Esophagus muscularis mucosa (tissue), 4 donors: ENCODE data around the gene SS18L1. TPM values are rescaled to one million over a fixed set of nuclear protein-coding genes. Genes with fewer than 3 reads are reported as not detected.

ENCODE experiments used
- DNase-seq: peaks from one replicate; pipeline ENCODE4 v3.0.0-alpha.2; 2017; ENCODE audit errors: extremely low spot score
- H3K27ac ChIP-seq, 4 donors: fragments of 200-600 bp; sonication (generic); replicated peaks in 1 of 4; 1 replicate in 3 of 4; 2 replicates in 1 of 4; pipeline ENCODE4 v1.5.1; 2016 to 2019; ENCODE audit warnings: mild to moderate bottlenecking in 1 of 4
- H3K27me3 ChIP-seq, 4 donors: fragments of 200-600 bp; sonication (generic); one replicate each; pipeline versions ENCODE4 v1.5.1 to v1.6.0; 2016 to 2019
- H3K36me3 ChIP-seq, 4 donors: fragments of 200-600 bp; sonication (generic); one replicate each; pipeline ENCODE4 v1.5.1; 2016 to 2019
- H3K4me1 ChIP-seq, 4 donors: fragments of 200-600 bp; sonication (generic); one replicate each; pipeline ENCODE4 v1.5.1; 2016 to 2019
- H3K4me3 ChIP-seq, 4 donors: fragments of 200-600 bp; sonication (generic); 1 replicate in 2 of 4; 2 replicates in 2 of 4; pipeline ENCODE4 v1.5.1; 2016 to 2019; ENCODE audit warnings: mild to moderate bottlenecking in 4 of 4, moderate library complexity in 1 of 4
- H3K9me3 ChIP-seq, 4 donors: fragments of 200-600 bp; sonication (generic); 1 replicate in 3 of 4; 2 replicates in 1 of 4; pipeline ENCODE4 v1.5.1; 2016 to 2019
- EP300 ChIP-seq: sonication (generic); formaldehyde crosslinking; IDR thresholded peaks from one replicate; pipeline ENCODE4 v1.6.1; 2017; ENCODE audit warnings: antibody characterized with exemption
- POLR2A ChIP-seq: fragments of 450-650 bp; IDR thresholded peaks from one replicate; pipeline ENCODE4 v1.6.1; 2017; ENCODE audit warnings: antibody characterized with exemption, moderate library complexity, mild to moderate bottlenecking, low read depth
- POLR2AphosphoS5 ChIP-seq, 2 donors: sonication (generic); formaldehyde crosslinking; IDR thresholded peaks; one replicate each; pipeline ENCODE4 v1.6.1; 2017; ENCODE audit warnings: antibody characterized with exemption in 2 of 2
- WGBS: methylation state at CpG from one replicate; pipeline ENCODE4 v1.1.5; 2018; 5-methylcytosine and 5-hydroxymethylcytosine counted together
- intact Hi-C: fragments of 100-400 bp; cut with DNase I; formaldehyde crosslinking; loops from one replicate; pipeline ENCODE4 v1.15.1; 2023
- total RNA-seq, 4 donors: library from RNA; depleted of rRNA; stranded (reverse); fragments of >200 nt; gene quantifications; one replicate each; pipeline versions ENCODE4 v1.1.0 to v1.2.1, GENCODE V29; 2016
- TF ChIP-seq, protein P1 (sequence below), 3 experiments: fragments of 200-600 bp in 2 of 3; fragments of 450-650 bp in 1 of 3; sonication (generic) in 2 of 3; IDR thresholded peaks; one replicate each; pipeline ENCODE4 v1.5.1; 2017 to 2019; ENCODE audit warnings: antibody characterized with exemption in 3 of 3, mild to moderate bottlenecking in 2 of 3, moderate library complexity in 1 of 3

The SS18L1 gene
- total RNA-seq, 4 donors from 2014 or later, result 9.1 to 13.3 (median 10.8) TPM

GRCh38 chr20:62103508-62104233, 39.9 kb upstream of the SS18L1 start:
- H3K9me3 ChIP-seq, result peaks cover 0 to 54% (median 40%) of the 10 kb centered on the region in 4 donors
- peaks cover 0 to 36% (median 0%) of the 10 kb centered on the region in 4 donors for H3K27me3 ChIP-seq
- 77% methylated on average over 21 of the region's 21 CpGs for WGBS
- TF ChIP-seq POLR2A (no peak), EP300 (no peak), POLR2AphosphoS5 (IDR thresholded peaks at IDR 0.05) (no peak)
- TF ChIP-seq, protein P1, sequence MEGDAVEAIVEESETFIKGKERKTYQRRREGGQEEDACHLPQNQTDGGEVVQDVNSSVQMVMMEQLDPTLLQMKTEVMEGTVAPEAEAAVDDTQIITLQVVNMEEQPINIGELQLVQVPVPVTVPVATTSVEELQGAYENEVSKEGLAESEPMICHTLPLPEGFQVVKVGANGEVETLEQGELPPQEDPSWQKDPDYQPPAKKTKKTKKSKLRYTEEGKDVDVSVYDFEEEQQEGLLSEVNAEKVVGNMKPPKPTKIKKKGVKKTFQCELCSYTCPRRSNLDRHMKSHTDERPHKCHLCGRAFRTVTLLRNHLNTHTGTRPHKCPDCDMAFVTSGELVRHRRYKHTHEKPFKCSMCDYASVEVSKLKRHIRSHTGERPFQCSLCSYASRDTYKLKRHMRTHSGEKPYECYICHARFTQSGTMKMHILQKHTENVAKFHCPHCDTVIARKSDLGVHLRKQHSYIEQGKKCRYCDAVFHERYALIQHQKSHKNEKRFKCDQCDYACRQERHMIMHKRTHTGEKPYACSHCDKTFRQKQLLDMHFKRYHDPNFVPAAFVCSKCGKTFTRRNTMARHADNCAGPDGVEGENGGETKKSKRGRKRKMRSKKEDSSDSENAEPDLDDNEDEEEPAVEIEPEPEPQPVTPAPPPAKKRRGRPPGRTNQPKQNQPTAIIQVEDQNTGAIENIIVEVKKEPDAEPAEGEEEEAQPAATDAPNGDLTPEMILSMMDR (IDR thresholded peaks at IDR 0.05), result no peak
- H3K4me3 ChIP-seq, result no peak overlapping the region
- no peak for DNase-seq
- H3K27ac ChIP-seq, result no peak overlapping the region
- H3K36me3 ChIP-seq, result no peaks in the 10 kb centered on the region
- intact Hi-C loops, result no loop called here
- no peaks in the 10 kb centered on the region for H3K4me1 ChIP-seq

GRCh38 chr20:62104234-62104789, 39.3 kb upstream of the SS18L1 start:
- TF ChIP-seq, protein P1 (IDR thresholded peaks at IDR 0.05), result no peak
- TF ChIP-seq POLR2A, result no peak
- TF ChIP-seq EP300, result no peak
- TF ChIP-seq POLR2AphosphoS5 (IDR thresholded peaks at IDR 0.05), result no peak
- WGBS, result 41% methylated on average over 10 of the region's 15 CpGs
- no peak for DNase-seq
- no peak overlapping the region for H3K27ac ChIP-seq
- no peaks in the 10 kb centered on the region for H3K36me3 ChIP-seq
- peaks cover 5 to 60% (median 47%) of the 10 kb centered on the region in 4 donors for H3K9me3 ChIP-seq
- H3K4me3 ChIP-seq, result no peak overlapping the region
- H3K27me3 ChIP-seq, result peaks cover 0 to 36% (median 0%) of the 10 kb centered on the region in 4 donors
- H3K4me1 ChIP-seq, result no peaks in the 10 kb centered on the region
- intact Hi-C loops, result no loop called here

- no peak for DNase-seq
- TF ChIP-seq POLR2A (no peak), EP300 (no peak), POLR2AphosphoS5 (IDR thresholded peaks at IDR 0.05) (no peak)
- TF ChIP-seq, protein P1 (IDR thresholded peaks at IDR 0.05), result no peak
- peaks cover 0 to 36% (median 0%) of the 10 kb centered on the region in 4 donors for H3K27me3 ChIP-seq
- no peak overlapping the region for H3K4me3 ChIP-seq
- H3K36me3 ChIP-seq, result no peaks in the 10 kb centered on the region
- intact Hi-C loops, result no loop called here
- no peaks in the 10 kb centered on the region for H3K4me1 ChIP-seq
- H3K9me3 ChIP-seq, result peaks cover 7 to 64% (median 52%) of the 10 kb centered on the region in 4 donors
- H3K27ac ChIP-seq, result no peak overlapping the region
- 30% methylated on average over 7 of the region's 7 CpGs for WGBS
These were observed 38.7 kb upstream of the SS18L1 start for GRCh38 chr20:62104791-62105345.

DNA sequence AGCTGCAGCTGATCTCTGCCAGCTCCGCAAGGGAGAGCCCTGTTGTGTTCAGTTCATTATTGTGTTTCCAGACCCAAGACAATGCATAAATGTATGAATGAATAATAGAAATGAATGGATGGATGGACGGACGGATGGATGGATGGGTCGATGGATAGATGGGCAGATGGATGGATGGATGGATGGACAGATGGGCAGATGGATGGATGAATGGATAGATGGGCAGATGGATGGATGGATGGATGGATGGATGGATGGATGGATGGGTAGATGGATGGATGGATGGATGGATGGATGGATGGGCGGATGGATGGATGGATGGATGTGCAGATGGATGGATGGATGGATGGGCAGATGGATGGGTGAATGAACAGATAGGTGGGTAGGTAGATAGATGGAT, 38.0 kb upstream of the SS18L1 start:
- TF ChIP-seq POLR2A (no peak), POLR2AphosphoS5 (IDR thresholded peaks at IDR 0.05) (no peak), EP300 (no peak)
- TF ChIP-seq, protein P1 (IDR thresholded peaks at IDR 0.05), result no peak

More for the DNA sequence above, 38.0 kb upstream of the SS18L1 start:
- H3K36me3 ChIP-seq, result no peaks in the 10 kb centered on the region
- WGBS, result 92% methylated on average over 5 of the region's 5 CpGs
- peaks cover 7 to 63% (median 52%) of the 10 kb centered on the region in 4 donors for H3K9me3 ChIP-seq
- no peak for DNase-seq
- no peak overlapping the region for H3K4me3 ChIP-seq
- H3K27me3 ChIP-seq, result peaks cover 0 to 36% (median 0%) of the 10 kb centered on the region in 4 donors
- H3K27ac ChIP-seq, result no peak overlapping the region
- no peaks in the 10 kb centered on the region for H3K4me1 ChIP-seq
- intact Hi-C loops, result no loop called here
